Measurements from ENCODE around the gene GMDS. TPM values are rescaled to one million over a fixed set of nuclear protein-coding genes. Genes with fewer than 3 reads are reported as not detected.

The GMDS gene
- total and polyA plus RNA-seq, 2 of the 13 experiments (the other 11 are each of a cell fraction or from before 2014, with no cell fraction given): 64.4 to 112 TPM

DNA sequence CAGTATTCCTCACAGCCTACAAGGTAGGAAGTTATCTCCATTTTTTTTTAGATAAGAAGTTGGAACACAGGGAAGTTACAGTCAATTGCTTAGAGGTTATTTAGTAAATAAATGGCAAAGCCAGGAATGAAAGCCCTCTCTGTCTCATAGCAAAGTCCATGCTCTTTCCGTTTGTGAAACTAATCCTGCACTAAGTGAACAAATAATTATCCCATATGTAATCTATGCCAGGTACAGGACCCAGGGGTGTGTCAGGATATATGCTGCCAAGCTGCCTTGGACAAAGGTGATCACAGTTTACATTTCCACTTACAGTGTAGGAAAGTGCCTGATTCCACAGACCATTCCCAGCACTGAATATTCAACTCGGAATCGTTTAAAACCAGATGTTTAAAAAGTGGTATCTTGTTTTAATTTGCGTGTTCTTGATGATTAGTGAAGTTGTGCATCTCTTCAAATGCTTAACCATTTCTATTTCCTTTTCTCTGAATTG lies 13.6 kb upstream of the GMDS start (continued):
- no peak for TF ChIP-seq ZNF780A (CRISPR knock-in tag; IDR thresholded peaks at IDR 0.05)
- TF ChIP-seq HNF4A (CRISPR knock-in tag; IDR thresholded peaks at IDR 0.05): peak; percentile 90
- no peak for TF ChIP-seq ZNF839 (CRISPR knock-in tag; IDR thresholded peaks at IDR 0.05; ENCODE audit: borderline replicate concordance)
- TF ChIP-seq CHD2 (IDR thresholded peaks at IDR 0.05; ENCODE audit: low read depth, low read length): no peak
- TF ChIP-seq SNRNP70 (IDR thresholded peaks at IDR 0.05; ENCODE audit: low read depth, low read length): no peak
- TF ChIP-seq ZNF331 (CRISPR knock-in tag; IDR thresholded peaks at IDR 0.05): peak; percentile 90
- no peak for TF ChIP-seq NFIB (CRISPR knock-in tag; IDR thresholded peaks at IDR 0.05; ENCODE audit: borderline replicate concordance)
- TF ChIP-seq, protein P1, sequence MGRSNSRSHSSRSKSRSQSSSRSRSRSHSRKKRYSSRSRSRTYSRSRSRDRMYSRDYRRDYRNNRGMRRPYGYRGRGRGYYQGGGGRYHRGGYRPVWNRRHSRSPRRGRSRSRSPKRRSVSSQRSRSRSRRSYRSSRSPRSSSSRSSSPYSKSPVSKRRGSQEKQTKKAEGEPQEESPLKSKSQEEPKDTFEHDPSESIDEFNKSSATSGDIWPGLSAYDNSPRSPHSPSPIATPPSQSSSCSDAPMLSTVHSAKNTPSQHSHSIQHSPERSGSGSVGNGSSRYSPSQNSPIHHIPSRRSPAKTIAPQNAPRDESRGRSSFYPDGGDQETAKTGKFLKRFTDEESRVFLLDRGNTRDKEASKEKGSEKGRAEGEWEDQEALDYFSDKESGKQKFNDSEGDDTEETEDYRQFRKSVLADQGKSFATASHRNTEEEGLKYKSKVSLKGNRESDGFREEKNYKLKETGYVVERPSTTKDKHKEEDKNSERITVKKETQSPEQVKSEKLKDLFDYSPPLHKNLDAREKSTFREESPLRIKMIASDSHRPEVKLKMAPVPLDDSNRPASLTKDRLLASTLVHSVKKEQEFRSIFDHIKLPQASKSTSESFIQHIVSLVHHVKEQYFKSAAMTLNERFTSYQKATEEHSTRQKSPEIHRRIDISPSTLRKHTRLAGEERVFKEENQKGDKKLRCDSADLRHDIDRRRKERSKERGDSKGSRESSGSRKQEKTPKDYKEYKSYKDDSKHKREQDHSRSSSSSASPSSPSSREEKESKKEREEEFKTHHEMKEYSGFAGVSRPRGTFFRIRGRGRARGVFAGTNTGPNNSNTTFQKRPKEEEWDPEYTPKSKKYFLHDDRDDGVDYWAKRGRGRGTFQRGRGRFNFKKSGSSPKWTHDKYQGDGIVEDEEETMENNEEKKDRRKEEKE (IDR thresholded peaks at IDR 0.05): no peak
- TF ChIP-seq, protein P2, sequence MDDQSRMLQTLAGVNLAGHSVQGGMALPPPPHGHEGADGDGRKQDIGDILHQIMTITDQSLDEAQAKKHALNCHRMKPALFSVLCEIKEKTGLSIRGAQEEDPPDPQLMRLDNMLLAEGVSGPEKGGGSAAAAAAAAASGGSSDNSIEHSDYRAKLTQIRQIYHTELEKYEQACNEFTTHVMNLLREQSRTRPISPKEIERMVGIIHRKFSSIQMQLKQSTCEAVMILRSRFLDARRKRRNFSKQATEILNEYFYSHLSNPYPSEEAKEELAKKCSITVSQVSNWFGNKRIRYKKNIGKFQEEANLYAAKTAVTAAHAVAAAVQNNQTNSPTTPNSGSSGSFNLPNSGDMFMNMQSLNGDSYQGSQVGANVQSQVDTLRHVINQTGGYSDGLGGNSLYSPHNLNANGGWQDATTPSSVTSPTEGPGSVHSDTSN (CRISPR knock-in tag; IDR thresholded peaks at IDR 0.05; ENCODE audit: borderline replicate concordance): no peak
- no peak for TF ChIP-seq NCOA1 (CRISPR knock-in tag; IDR thresholded peaks at IDR 0.05)
- TF ChIP-seq, protein P3, sequence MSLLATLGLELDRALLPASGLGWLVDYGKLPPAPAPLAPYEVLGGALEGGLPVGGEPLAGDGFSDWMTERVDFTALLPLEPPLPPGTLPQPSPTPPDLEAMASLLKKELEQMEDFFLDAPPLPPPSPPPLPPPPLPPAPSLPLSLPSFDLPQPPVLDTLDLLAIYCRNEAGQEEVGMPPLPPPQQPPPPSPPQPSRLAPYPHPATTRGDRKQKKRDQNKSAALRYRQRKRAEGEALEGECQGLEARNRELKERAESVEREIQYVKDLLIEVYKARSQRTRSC (CRISPR knock-in tag; IDR thresholded peaks at IDR 0.05; ENCODE audit: low read depth): no peak
- no peak for TF ChIP-seq RNF2 (conservative IDR thresholded peaks at IDR 0.05; ENCODE audit: low read depth)
- no peak for TF ChIP-seq KLF13 (CRISPR knock-in tag; IDR thresholded peaks at IDR 0.05)
- TF ChIP-seq FOXO1 (CRISPR knock-in tag; IDR thresholded peaks at IDR 0.05): peak; percentile 69
- TF ChIP-seq, protein P4, sequence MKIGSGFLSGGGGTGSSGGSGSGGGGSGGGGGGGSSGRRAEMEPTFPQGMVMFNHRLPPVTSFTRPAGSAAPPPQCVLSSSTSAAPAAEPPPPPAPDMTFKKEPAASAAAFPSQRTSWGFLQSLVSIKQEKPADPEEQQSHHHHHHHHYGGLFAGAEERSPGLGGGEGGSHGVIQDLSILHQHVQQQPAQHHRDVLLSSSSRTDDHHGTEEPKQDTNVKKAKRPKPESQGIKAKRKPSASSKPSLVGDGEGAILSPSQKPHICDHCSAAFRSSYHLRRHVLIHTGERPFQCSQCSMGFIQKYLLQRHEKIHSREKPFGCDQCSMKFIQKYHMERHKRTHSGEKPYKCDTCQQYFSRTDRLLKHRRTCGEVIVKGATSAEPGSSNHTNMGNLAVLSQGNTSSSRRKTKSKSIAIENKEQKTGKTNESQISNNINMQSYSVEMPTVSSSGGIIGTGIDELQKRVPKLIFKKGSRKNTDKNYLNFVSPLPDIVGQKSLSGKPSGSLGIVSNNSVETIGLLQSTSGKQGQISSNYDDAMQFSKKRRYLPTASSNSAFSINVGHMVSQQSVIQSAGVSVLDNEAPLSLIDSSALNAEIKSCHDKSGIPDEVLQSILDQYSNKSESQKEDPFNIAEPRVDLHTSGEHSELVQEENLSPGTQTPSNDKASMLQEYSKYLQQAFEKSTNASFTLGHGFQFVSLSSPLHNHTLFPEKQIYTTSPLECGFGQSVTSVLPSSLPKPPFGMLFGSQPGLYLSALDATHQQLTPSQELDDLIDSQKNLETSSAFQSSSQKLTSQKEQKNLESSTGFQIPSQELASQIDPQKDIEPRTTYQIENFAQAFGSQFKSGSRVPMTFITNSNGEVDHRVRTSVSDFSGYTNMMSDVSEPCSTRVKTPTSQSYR (CRISPR knock-in tag; IDR thresholded peaks at IDR 0.05; ENCODE audit: borderline replicate concordance): no peak; the same call in 1 of the 2 replicates
- no peak for TF ChIP-seq DMAP1 (CRISPR knock-in tag; IDR thresholded peaks at IDR 0.05)
- TF ChIP-seq, protein P5, sequence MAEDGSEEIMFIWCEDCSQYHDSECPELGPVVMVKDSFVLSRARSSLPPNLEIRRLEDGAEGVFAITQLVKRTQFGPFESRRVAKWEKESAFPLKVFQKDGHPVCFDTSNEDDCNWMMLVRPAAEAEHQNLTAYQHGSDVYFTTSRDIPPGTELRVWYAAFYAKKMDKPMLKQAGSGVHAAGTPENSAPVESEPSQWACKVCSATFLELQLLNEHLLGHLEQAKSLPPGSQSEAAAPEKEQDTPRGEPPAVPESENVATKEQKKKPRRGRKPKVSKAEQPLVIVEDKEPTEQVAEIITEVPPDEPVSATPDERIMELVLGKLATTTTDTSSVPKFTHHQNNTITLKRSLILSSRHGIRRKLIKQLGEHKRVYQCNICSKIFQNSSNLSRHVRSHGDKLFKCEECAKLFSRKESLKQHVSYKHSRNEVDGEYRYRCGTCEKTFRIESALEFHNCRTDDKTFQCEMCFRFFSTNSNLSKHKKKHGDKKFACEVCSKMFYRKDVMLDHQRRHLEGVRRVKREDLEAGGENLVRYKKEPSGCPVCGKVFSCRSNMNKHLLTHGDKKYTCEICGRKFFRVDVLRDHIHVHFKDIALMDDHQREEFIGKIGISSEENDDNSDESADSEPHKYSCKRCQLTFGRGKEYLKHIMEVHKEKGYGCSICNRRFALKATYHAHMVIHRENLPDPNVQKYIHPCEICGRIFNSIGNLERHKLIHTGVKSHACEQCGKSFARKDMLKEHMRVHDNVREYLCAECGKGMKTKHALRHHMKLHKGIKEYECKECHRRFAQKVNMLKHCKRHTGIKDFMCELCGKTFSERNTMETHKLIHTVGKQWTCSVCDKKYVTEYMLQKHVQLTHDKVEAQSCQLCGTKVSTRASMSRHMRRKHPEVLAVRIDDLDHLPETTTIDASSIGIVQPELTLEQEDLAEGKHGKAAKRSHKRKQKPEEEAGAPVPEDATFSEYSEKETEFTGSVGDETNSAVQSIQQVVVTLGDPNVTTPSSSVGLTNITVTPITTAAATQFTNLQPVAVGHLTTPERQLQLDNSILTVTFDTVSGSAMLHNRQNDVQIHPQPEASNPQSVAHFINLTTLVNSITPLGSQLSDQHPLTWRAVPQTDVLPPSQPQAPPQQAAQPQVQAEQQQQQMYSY (CRISPR knock-in tag; IDR thresholded peaks at IDR 0.05): no peak; the same call in 1 of the 2 replicates
- no peak for TF ChIP-seq ZNF678 (CRISPR knock-in tag; IDR thresholded peaks at IDR 0.05)
- TF ChIP-seq ZEB1 (IDR thresholded peaks at IDR 0.05; ENCODE audit: insufficient replicate concordance, low read depth): peak; percentile 87
- no peak for TF ChIP-seq ZNF768 (CRISPR knock-in tag; IDR thresholded peaks at IDR 0.05)
